OCI-LY3 (cell line): ENCODE data around the gene SPNS3.

ENCODE experiments used
- H2AFZ ChIP-seq: fragments of 200-600, 300-600 bp; shearing (Covaris generic); 2 replicates; pipeline ENCODE4 v1.6.0; 2014; ENCODE audit warnings: antibody characterized with exemption, low read depth, low read length
- H3K27ac ChIP-seq: fragments of 200-600, 300-600 bp; sonication (generic); 2 replicates; pipeline ENCODE4 v1.5.1; 2014; ENCODE audit warnings: mild to moderate bottlenecking, low read length, moderate library complexity, mixed read lengths
- H3K27me3 ChIP-seq: fragments of 200-600, 300-600 bp; sonication (generic); 2 replicates; pipeline ENCODE4 v1.6.1; 2014; ENCODE audit warnings: low read depth, low read length, mixed read lengths
- H3K36me3 ChIP-seq: fragments of 200-600, 300-600 bp; sonication (generic); replicated peaks from 2 replicates; pipeline ENCODE3; 2014; ENCODE audit warnings: low read depth, low read length, mixed read lengths
- H3K4me1 ChIP-seq: fragments of 300-600, 200-600 bp; sonication (generic); 2 replicates; pipeline ENCODE4 v1.6.1; 2014; ENCODE audit warnings: low read length, mixed read lengths
- H3K4me2 ChIP-seq: fragments of 200-600, 300-600 bp; sonication (generic); 2 replicates; pipeline ENCODE4 v1.6.1; 2014; ENCODE audit warnings: low read length, mixed read lengths
- H3K4me3 ChIP-seq: fragments of 300-600, 200-600 bp; sonication (generic); 2 replicates; pipeline ENCODE4 v1.5.1; 2014; ENCODE audit warnings: antibody characterized with exemption, mild to moderate bottlenecking, low read length, moderate library complexity
- H3K79me2 ChIP-seq: fragments of 300-600, 200-600 bp; shearing (Covaris generic); 2 replicates; pipeline ENCODE4 v1.6.1; 2014; ENCODE audit warnings: mild to moderate bottlenecking, low read length, mixed read lengths
- H3K9ac ChIP-seq: fragments of 300-600, 200-600 bp; shearing (Covaris generic); 2 replicates; pipeline ENCODE4 v1.6.0; 2014; ENCODE audit warnings: mild to moderate bottlenecking, low read length, moderate library complexity
- H3K9me3 ChIP-seq: fragments of 200-600, 300-600 bp; shearing (Covaris generic); 2 replicates; pipeline ENCODE4 v1.6.1; 2014; ENCODE audit warnings: low read length, mixed read lengths; ENCODE audit not compliant: insufficient read depth
- H4K20me1 ChIP-seq: fragments of 200-600, 300-600 bp; sonication (generic); 2 replicates; pipeline ENCODE4 v1.6.1; 2016; ENCODE audit warnings: low read length, mixed read lengths; ENCODE audit not compliant: insufficient read depth
- EZH2phosphoT487 ChIP-seq: fragments of 200-600 bp; shearing (Covaris generic); IDR thresholded peaks from 2 replicates; pipeline ENCODE4 v1.6.1; 2018; ENCODE audit warnings: antibody characterized with exemption, mixed run types, low read depth
- TF ChIP-seq, protein P1 (sequence below): fragments of 200-600, 300-600 bp; sonication (generic); IDR thresholded peaks from 2 replicates; pipeline ENCODE4 v1.5.1; 2014; ENCODE audit warnings: antibody characterized with exemption, low read length, low read depth

SPNS3 gene

DNA sequence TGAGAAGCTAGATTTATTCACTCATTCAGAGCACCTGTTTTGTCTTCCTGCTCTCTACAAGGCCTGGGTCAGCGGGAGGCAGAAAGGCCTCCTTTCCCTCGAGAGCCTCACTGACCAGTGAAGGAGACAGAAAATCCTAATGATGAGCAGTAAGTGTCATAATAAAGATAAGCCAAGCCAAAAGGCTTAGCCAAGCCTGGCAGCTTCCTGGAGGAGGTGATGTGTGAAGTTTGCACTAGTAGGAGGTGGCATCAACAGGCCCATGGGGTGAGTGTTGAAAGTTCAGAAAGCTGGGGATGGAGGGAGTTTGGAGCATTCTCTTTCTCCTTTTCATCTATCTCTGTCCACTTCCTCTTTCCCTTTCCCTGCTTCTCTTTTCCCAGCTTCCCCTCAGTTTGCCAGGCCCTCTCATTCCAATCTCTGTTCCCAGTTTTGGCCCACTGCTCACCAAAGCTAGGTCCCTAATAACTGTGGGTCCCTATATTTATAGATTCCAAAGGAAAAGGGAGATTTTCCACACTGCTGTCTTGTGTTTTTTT is 16.5 kb upstream of the SPNS3 start:
- Histone ChIP-seq H3K27me3 (no peaks in the 10 kb centered on the region), H3K4me2 (no peak overlapping the region), H3K4me1 (peaks cover 11% of the 10 kb centered on the region), H3K9me3 (no peaks in the 10 kb centered on the region), H2AFZ (no peak overlapping the region), H3K4me3 (no peak overlapping the region), H3K27ac (no peak overlapping the region), H3K36me3 (no peaks in the 10 kb centered on the region), H3K79me2 (no peaks in the 10 kb centered on the region), H4K20me1 (no peaks in the 10 kb centered on the region), H3K9ac (no peak overlapping the region)
- no peak for TF ChIP-seq EZH2phosphoT487
- TF ChIP-seq, protein P1, sequence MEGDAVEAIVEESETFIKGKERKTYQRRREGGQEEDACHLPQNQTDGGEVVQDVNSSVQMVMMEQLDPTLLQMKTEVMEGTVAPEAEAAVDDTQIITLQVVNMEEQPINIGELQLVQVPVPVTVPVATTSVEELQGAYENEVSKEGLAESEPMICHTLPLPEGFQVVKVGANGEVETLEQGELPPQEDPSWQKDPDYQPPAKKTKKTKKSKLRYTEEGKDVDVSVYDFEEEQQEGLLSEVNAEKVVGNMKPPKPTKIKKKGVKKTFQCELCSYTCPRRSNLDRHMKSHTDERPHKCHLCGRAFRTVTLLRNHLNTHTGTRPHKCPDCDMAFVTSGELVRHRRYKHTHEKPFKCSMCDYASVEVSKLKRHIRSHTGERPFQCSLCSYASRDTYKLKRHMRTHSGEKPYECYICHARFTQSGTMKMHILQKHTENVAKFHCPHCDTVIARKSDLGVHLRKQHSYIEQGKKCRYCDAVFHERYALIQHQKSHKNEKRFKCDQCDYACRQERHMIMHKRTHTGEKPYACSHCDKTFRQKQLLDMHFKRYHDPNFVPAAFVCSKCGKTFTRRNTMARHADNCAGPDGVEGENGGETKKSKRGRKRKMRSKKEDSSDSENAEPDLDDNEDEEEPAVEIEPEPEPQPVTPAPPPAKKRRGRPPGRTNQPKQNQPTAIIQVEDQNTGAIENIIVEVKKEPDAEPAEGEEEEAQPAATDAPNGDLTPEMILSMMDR = no peak

GRCh38 chr17:4420692-4421131 is 13.0 kb upstream of the SPNS3 start:
- TF ChIP-seq, protein P1 = peak; percentile 68
- TF ChIP-seq EZH2phosphoT487 = no peak
- Histone ChIP-seq H3K4me3 (peak overlapping the region; percentile 64), H3K9ac (no peak overlapping the region), H3K4me1 (peaks cover 13% of the 10 kb centered on the region), H4K20me1 (no peaks in the 10 kb centered on the region), H3K27me3 (no peaks in the 10 kb centered on the region), H3K27ac (no peak overlapping the region), H3K36me3 (no peaks in the 10 kb centered on the region), H3K79me2 (no peaks in the 10 kb centered on the region), H3K9me3 (no peaks in the 10 kb centered on the region), H3K4me2 (peak overlapping the region; percentile 76), H2AFZ (peak overlapping the region; percentile 97; the same call in 1 of the 2 replicates)

DNA sequence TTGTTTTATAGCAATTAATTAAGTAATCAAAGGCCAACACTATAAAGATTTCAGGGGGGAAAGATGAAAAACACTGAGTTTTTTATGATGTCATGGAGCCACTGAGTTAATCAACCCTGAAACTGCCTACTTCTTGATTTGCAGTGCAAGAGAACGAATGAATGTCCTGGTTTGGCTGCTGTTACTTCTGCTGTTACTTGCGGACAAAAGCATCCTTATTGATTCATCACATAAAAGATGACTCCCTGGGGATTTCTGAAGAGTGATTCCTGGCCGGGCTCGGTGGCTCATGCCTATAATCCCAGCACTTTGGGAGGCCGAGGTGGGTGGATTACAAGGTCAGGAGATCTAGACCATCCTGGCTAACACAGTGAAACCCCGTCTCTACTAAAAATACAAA is 10.9 kb upstream of the SPNS3 start:
- H3K9ac ChIP-seq = no peak overlapping the region
- no peak overlapping the region for H2AFZ ChIP-seq
- H3K27ac ChIP-seq = no peak overlapping the region
- H3K27me3 ChIP-seq = no peaks in the 10 kb centered on the region
- no peaks in the 10 kb centered on the region for H3K36me3 ChIP-seq
- H3K4me3 ChIP-seq = no peak overlapping the region
- no peaks in the 10 kb centered on the region for H4K20me1 ChIP-seq
- no peaks in the 10 kb centered on the region for H3K9me3 ChIP-seq
- peak overlapping the region; percentile 15; the same call in 1 of the 2 replicates for H3K4me2 ChIP-seq
- peaks cover 18% of the 10 kb centered on the region for H3K4me1 ChIP-seq
- H3K79me2 ChIP-seq = no peaks in the 10 kb centered on the region
- TF ChIP-seq, protein P1 = no peak
- no peak for TF ChIP-seq EZH2phosphoT487

DNA sequence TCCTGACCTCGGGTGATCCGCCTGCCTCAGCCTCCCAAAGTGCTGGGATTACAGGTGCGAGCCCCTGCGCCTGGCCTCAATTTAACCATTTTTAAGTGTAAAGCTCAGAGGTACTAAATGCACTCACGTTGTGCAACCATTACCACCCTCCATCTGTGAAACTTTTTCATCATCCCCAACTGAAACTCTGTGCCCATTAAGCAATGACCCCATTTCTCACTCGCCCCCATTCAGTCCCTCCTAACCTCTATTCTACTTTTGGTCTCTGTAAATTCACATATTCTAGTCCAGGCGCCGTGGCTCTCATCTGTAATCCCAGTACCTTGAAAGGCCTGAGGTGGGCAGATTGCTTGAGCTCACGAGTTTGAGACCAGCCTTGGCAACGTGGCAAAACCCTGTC is 8.3 kb upstream of the SPNS3 start:
- no peak overlapping the region for H3K27ac ChIP-seq
- no peaks in the 10 kb centered on the region for H3K36me3 ChIP-seq
- H3K9ac ChIP-seq = no peak overlapping the region
- TF ChIP-seq, protein P1 = no peak
- TF ChIP-seq EZH2phosphoT487 = no peak
- no peak overlapping the region for H2AFZ ChIP-seq
- H3K79me2 ChIP-seq = no peaks in the 10 kb centered on the region
- H3K4me1 ChIP-seq = peaks cover 18% of the 10 kb centered on the region
- no peaks in the 10 kb centered on the region for H3K9me3 ChIP-seq
- no peak overlapping the region for H3K4me3 ChIP-seq
- H4K20me1 ChIP-seq = no peaks in the 10 kb centered on the region
- H3K4me2 ChIP-seq = no peak overlapping the region
- H3K27me3 ChIP-seq = no peaks in the 10 kb centered on the region
